K562 (cell line): ENCODE results near the gene ERC2. TPM values are rescaled to one million over a fixed set of nuclear protein-coding genes. Genes with fewer than 3 reads are reported as not detected.

ENCODE experiments used
- ATAC-seq: fragments of 200-7000 bp; cut with Tn5 transposase; 3 replicates; pipeline ENCODE4 v1.9.1; 2020; ENCODE audit warnings: moderate library complexity
- BruUV-seq: library from RNA; stranded (reverse); fragments of 400-500 nt; replicated peaks from 2 replicates; lab custom pipeline; 2021; lab: Mats Ljungman, UMichigan
- CTCF ChIA-PET: fragments of 300-600 bp; formaldehyde crosslinking; extraction: SDS; loops from one replicate; lab custom pipeline; 2021; ENCODE audit warnings: low intra/inter-chr PET ratio; lab: Yijun Ruan, JAX
- POLR2A ChIA-PET: fragments of 300-600, 350-650 bp; sonication (Branson Sonifier 250); formaldehyde crosslinking; extraction: SDS; loops from one replicate; lab custom pipeline; 2021; ENCODE audit warnings: antibody characterized with exemption, inconsistent platforms; lab: Yijun Ruan, JAX
- DNase-seq, 4 experiments: peaks; one replicate each; pipeline versions ENCODE4 v3.0.0 to v3.0.0-alpha.2; 2011 to 2018; ENCODE audit warnings: low spot score in 3 of 4, mixed read lengths in 3 of 4; ENCODE audit errors: extremely low read depth in 1 of 4
- FAIRE-seq: peaks from 2 replicates; lab custom pipeline; 2011; peaks lifted over from hg19 to GRCh38; lab: Jason Lieb, UNC
- H2AFZ ChIP-seq: 2 replicates; pipeline ENCODE4 v1.6.0; 2011; ENCODE audit warnings: low read depth, low read length, control low read depth, inconsistent platforms
- H3K27ac ChIP-seq: fragments of 200-600 bp; 3 replicates; pipeline ENCODE4 v1.8.0; 2011; ENCODE audit warnings: low read depth, mild to moderate bottlenecking, control low read depth, inconsistent platforms, low read length, moderate library complexity, mixed read lengths; ENCODE audit errors: extremely low read depth
- H3K27me3 ChIP-seq, 2 experiments: fragments of 300-600 bp in 1 of 2; 2 replicates in 1 of 2; 3 replicates in 1 of 2; pipeline versions ENCODE4 v1.6.0 to v1.8.0; 2011; ENCODE audit warnings: inconsistent platforms in 2 of 2, low read length in 2 of 2, mild to moderate bottlenecking in 1 of 2, mixed read lengths in 1 of 2, moderate library complexity in 1 of 2; ENCODE audit not compliant: control insufficient read depth in 2 of 2, insufficient read depth in 2 of 2
- H3K36me3 ChIP-seq: fragments of 300-600 bp; 3 replicates; pipeline ENCODE4 v1.8.0; 2011; ENCODE audit warnings: mild to moderate bottlenecking, low read length, inconsistent platforms; ENCODE audit not compliant: control insufficient read depth, insufficient read depth
- H3K4me1 ChIP-seq, 2 experiments: fragments of 200-600 bp in 1 of 2; replicated peaks in 1 of 2; 2 replicates in 1 of 2; 3 replicates in 1 of 2; pipeline versions ENCODE4 v1.5.1 to v1.8.0; 2011; ENCODE audit warnings: inconsistent platforms in 2 of 2, low read length in 2 of 2, mild to moderate bottlenecking in 1 of 2, mixed read lengths in 1 of 2, moderate library complexity in 1 of 2; ENCODE audit not compliant: control insufficient read depth in 2 of 2, insufficient read depth in 2 of 2
- H3K4me2 ChIP-seq: 2 replicates; pipeline ENCODE4 v1.6.1; 2011; ENCODE audit warnings: low read length, control low read depth, inconsistent platforms, mixed read lengths; ENCODE audit not compliant: insufficient read depth
- H3K4me3 ChIP-seq: fragments of 200-600 bp; sonication (generic), shearing (Covaris generic); 2 replicates; pipeline ENCODE4 v1.5.1; 2016; ENCODE audit warnings: control low read depth, inconsistent platforms
- H3K79me2 ChIP-seq: fragments of 200-600 bp; 3 replicates; pipeline ENCODE4 v1.8.0; 2011; ENCODE audit warnings: low read length, inconsistent platforms; ENCODE audit not compliant: control insufficient read depth, insufficient read depth
- H3K9ac ChIP-seq, 2 experiments: 2 replicates each; pipeline versions ENCODE4 v1.6.0 to v1.6.1; 2011; ENCODE audit warnings: low read depth in 2 of 2, low read length in 2 of 2, control low read depth in 1 of 2, inconsistent platforms in 1 of 2, mild to moderate bottlenecking in 1 of 2, mixed read lengths in 1 of 2; ENCODE audit not compliant: insufficient read depth in 1 of 2
- H3K9me1 ChIP-seq: one replicate; pipeline ENCODE4 v1.6.0; 2011; ENCODE audit warnings: inconsistent platforms, mild to moderate bottlenecking, low read length, moderate library complexity; ENCODE audit not compliant: control insufficient read depth, insufficient read depth
- H3K9me3 ChIP-seq: replicated peaks from 2 replicates; pipeline ENCODE4 v1.5.1; 2011; ENCODE audit warnings: low read depth, low read length, inconsistent platforms; ENCODE audit not compliant: control insufficient read depth, insufficient read depth
- H4K20me1 ChIP-seq: replicated peaks from 2 replicates; pipeline ENCODE4 v1.6.1; 2011; ENCODE audit warnings: low read length, inconsistent platforms, mixed read lengths; ENCODE audit not compliant: control insufficient read depth, insufficient read depth
- CTBP1 ChIP-seq: fragments of 450-650 bp; IDR thresholded peaks from 2 replicates; pipeline ENCODE4 v1.6.1; 2016; ENCODE audit warnings: borderline replicate concordance
- DACH1 ChIP-seq: fragments of 450-650 bp; IDR thresholded peaks from 2 replicates; pipeline ENCODE4 v1.6.1; 2018; ENCODE audit not compliant: partially characterized antibody
- MCM2 ChIP-seq: fragments of 450-650 bp; IDR thresholded peaks from 2 replicates; pipeline ENCODE4 v1.6.1; 2017; ENCODE audit warnings: low read depth, mild to moderate bottlenecking
- NCOA1 ChIP-seq: fragments of 450-650 bp; IDR thresholded peaks from 2 replicates; pipeline ENCODE4 v1.6.1; 2016; ENCODE audit warnings: low read depth
- SMARCE1 ChIP-seq: fragments of 450-650 bp; IDR thresholded peaks from 2 replicates; pipeline ENCODE4 v1.7.1; 2016; ENCODE audit warnings: mild to moderate bottlenecking
- ZNF146 ChIP-seq: IDR thresholded peaks from one replicate; pipeline ENCODE4 v1.6.1; 2018; ENCODE audit warnings: missing compliant biosample characterization; ENCODE audit not compliant: unreplicated experiment
- ZNF174 ChIP-seq: fragments of 250-450 bp; sonication (Bioruptor Pico); IDR thresholded peaks from 2 replicates; pipeline ENCODE4 v1.4.0; 2020; ENCODE audit warnings: mild to moderate bottlenecking
- ZNF263 ChIP-seq: sonication (generic); formaldehyde crosslinking; IDR thresholded peaks from 2 replicates; pipeline ENCODE4 v1.8.0; 2022; ENCODE audit warnings: mild to moderate bottlenecking, missing genetic modification reagents, borderline replicate concordance
- ZNF780A ChIP-seq: fragments of 250-450 bp; sonication (Bioruptor Pico); IDR thresholded peaks from 2 replicates; pipeline ENCODE4 v1.5.0; 2021; ENCODE audit warnings: mild to moderate bottlenecking
- ZSCAN29 ChIP-seq: fragments of 450-650 bp; IDR thresholded peaks from 2 replicates; pipeline ENCODE4 v1.6.1; 2017
- ZSCAN32 ChIP-seq: fragments of 450-650 bp; formaldehyde crosslinking; IDR thresholded peaks from 2 replicates; pipeline ENCODE4 v1.4.0; 2020; ENCODE audit warnings: mild to moderate bottlenecking, moderate library complexity
- WGBS: fragments of 100-300 bp; shearing (Covaris generic); methylation state at CpG from one replicate; pipeline ENCODE4 v1.1.6; 2016; ENCODE audit warnings: low coverage, mixed read lengths; ENCODE audit not compliant: insufficient coverage; ENCODE audit errors: missing lambda C conversion rate; 5-methylcytosine and 5-hydroxymethylcytosine counted together
- in situ Hi-C: fragments of 300-500 bp; cut with MboI; formaldehyde crosslinking; loops from 4 replicates; pipeline ENCODE4 v1.15.0; 2018; ENCODE audit warnings: inconsistent platforms, mixed read lengths
- intact Hi-C: fragments of 100-400 bp; cut with micrococcal nuclease; formaldehyde crosslinking; loops from 2 replicates; pipeline ENCODE4 v1.14.2; 2022
- polyA plus RNA-seq, 8 experiments: library from polyadenylated mRNA; depleted of rRNA in 4 of 8; stranded (reverse) in 5 of 8; unstranded in 3 of 8; fragments of >200 nt; fragmentation: Nextera tagmentation in 2 of 8; fragmentation: Illumina TruSeq in 1 of 8; extraction: Ambion mirVana in 2 of 8; extraction: Trizol in 1 of 8; gene quantifications; 2 replicates each; pipeline versions ENCODE4 v1.2.1 to v1.2.3, GENCODE V29; 2011 to 2014; ENCODE audit warnings: inconsistent platforms in 1 of 8, missing spikeins in 1 of 8
- total RNA-seq, 7 experiments: library from RNA; depleted of rRNA in 6 of 7; stranded (reverse); fragments of >200 nt in 6 of 7; fragmentation: Illumina TruSeq in 2 of 7; extraction: Trizol in 2 of 7; gene quantifications; 2 replicates each; pipeline versions ENCODE4 v1.2.1 to v1.2.3, GENCODE V29; 2011 to 2021; ENCODE audit warnings: low replicate concordance in 1 of 7
- TF ChIP-seq, protein P1 (sequence below): fragments of 450-650 bp; IDR thresholded peaks from 2 replicates; pipeline ENCODE4 v1.6.1; 2018; ENCODE audit warnings: mild to moderate bottlenecking, low read depth; ENCODE audit not compliant: partially characterized antibody
- TF ChIP-seq, protein P2 (sequence below): fragments of 450-650 bp; formaldehyde crosslinking; IDR thresholded peaks from 2 replicates; pipeline ENCODE4 v1.4.0; 2022; ENCODE audit warnings: mild to moderate bottlenecking, moderate library complexity

ERC2 gene
- total and polyA plus RNA-seq, 9 of the 15 experiments (the other 6 are each of a cell fraction or from before 2014, with no cell fraction given): 0.04 to 0.18 (median 0.07) TPM; not detected in 2

DNA sequence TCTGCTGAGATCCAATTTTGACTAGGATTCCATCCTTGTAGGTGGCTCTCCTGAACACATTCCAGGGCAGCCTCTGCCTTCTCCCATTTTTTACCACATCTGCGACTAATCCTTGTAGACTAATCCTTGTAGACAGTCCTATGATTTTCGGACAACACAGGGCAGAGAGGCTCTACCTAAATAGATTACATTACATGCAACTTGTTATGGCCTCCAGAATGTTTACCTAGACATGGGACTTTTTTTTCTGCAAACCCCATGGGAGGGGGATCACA, 741.8 kb downstream of the ERC2 start:
- ChIA-PET POLR2A (no interaction called here), CTCF (no interaction called here)
- FAIRE-seq (no peak), DNase-seq (no peak), ATAC-seq (no peak)
- Histone ChIP-seq H3K9me1 (no peaks in the 10 kb centered on the region), H3K27ac (no peak overlapping the region), H2AFZ (no peak overlapping the region), H3K9ac (no peak overlapping the region), H4K20me1 (no peaks in the 10 kb centered on the region), H3K27me3 (no peaks in the 10 kb centered on the region), H3K4me1 (no peaks in the 10 kb centered on the region), H3K79me2 (no peaks in the 10 kb centered on the region), H3K4me2 (no peak overlapping the region), H3K9me3 (no peaks in the 10 kb centered on the region), H3K4me3 (no peak overlapping the region), H3K36me3 (no peaks in the 10 kb centered on the region)
- intact Hi-C loops (no loop called here), in situ Hi-C loops (no loop called here)
- TF ChIP-seq CTBP1 (no peak), ZNF780A (no peak), ZNF263 (CRISPR knock-in tag) (no peak), SMARCE1 (no peak), ZNF174 (CRISPR knock-in tag) (no peak), ZSCAN29 (no peak), ZNF146 (CRISPR knock-in tag) (no peak), MCM2 (no peak), NCOA1 (no peak), ZSCAN32 (CRISPR knock-in tag) (no peak), DACH1 (no peak)
- TF ChIP-seq, protein P1, sequence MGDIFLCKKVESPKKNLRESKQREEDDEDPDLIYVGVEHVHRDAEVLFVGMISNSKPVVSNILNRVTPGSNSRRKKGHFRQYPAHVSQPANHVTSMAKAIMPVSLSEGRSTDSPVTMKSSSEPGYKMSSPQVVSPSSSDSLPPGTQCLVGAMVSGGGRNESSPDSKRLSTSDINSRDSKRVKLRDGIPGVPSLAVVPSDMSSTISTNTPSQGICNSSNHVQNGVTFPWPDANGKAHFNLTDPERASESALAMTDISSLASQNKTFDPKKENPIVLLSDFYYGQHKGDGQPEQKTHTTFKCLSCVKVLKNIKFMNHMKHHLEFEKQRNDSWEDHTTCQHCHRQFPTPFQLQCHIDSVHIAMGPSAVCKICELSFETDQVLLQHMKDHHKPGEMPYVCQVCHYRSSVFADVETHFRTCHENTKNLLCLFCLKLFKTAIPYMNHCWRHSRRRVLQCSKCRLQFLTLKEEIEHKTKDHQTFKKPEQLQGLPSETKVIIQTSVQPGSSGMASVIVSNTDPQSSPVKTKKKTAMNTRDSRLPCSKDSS: no peak
- TF ChIP-seq, protein P2, sequence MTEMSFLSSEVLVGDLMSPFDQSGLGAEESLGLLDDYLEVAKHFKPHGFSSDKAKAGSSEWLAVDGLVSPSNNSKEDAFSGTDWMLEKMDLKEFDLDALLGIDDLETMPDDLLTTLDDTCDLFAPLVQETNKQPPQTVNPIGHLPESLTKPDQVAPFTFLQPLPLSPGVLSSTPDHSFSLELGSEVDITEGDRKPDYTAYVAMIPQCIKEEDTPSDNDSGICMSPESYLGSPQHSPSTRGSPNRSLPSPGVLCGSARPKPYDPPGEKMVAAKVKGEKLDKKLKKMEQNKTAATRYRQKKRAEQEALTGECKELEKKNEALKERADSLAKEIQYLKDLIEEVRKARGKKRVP (CRISPR knock-in tag): no peak
- WGBS: 0% methylated on average over 1 of the region's 2 CpGs
- no TSS peak for BruUV-seq
